Nephron progenitor cell (in vitro differentiated cells): ENCODE measurements around the gene PIP5KL1.

Experiments used
- DNase-seq: peaks from one replicate; pipeline ENCODE4 v3.0.0; 2021
- H3K27ac Mint-ChIP-seq: 2 replicates; pipeline ENCODE4 v1.8.0; 2021; ENCODE audit warnings: mild to moderate bottlenecking, moderate library complexity, mixed read lengths
- H3K27me3 Mint-ChIP-seq: 2 replicates; pipeline ENCODE4 v1.8.0; 2021; ENCODE audit warnings: mild to moderate bottlenecking, low read depth, mixed read lengths; ENCODE audit not compliant: poor library complexity
- H3K36me3 Mint-ChIP-seq: 2 replicates; pipeline ENCODE4 v1.8.0; 2021; ENCODE audit warnings: low read depth, mixed read lengths
- H3K4me1 Mint-ChIP-seq: 2 replicates; pipeline ENCODE4 v1.8.0; 2021; ENCODE audit warnings: mixed read lengths
- H3K4me3 Mint-ChIP-seq: 2 replicates; pipeline ENCODE4 v1.8.0; 2021; ENCODE audit warnings: mild to moderate bottlenecking, moderate library complexity, mixed read lengths
- H3K9me3 Mint-ChIP-seq: 2 replicates; pipeline ENCODE4 v1.8.0; 2021; ENCODE audit warnings: mild to moderate bottlenecking, moderate library complexity, mixed read lengths
- CTCF ChIP-seq: fragments of 200-600 bp; sonication (generic); IDR thresholded peaks from 2 replicates; pipeline ENCODE4 v1.5.0; 2021; ENCODE audit warnings: antibody characterized with exemption

Gene PIP5KL1

GRCh38 chr9:127977009-127977883 lies 46.7 kb upstream of the PIP5KL1 start:
- no peak overlapping the region for H3K27ac Mint-ChIP-seq
- H3K9me3 Mint-ChIP-seq: no peaks in the 10 kb centered on the region
- H3K27me3 Mint-ChIP-seq: no peaks in the 10 kb centered on the region
- TF ChIP-seq CTCF: no peak
- H3K4me1 Mint-ChIP-seq: peaks cover 82% of the 10 kb centered on the region
- no peaks in the 10 kb centered on the region for H3K36me3 Mint-ChIP-seq
- no peak for DNase-seq
- peak overlapping the region; percentile 73 for H3K4me3 Mint-ChIP-seq

- H3K36me3 Mint-ChIP-seq: no peaks in the 10 kb centered on the region
- H3K27me3 Mint-ChIP-seq: no peaks in the 10 kb centered on the region
- H3K9me3 Mint-ChIP-seq: no peaks in the 10 kb centered on the region
Measured at GRCh38 chr9:127976498-127976897, 45.9 kb upstream of the PIP5KL1 start.

GRCh38 chr9:127975376-127976315 lies 45.1 kb upstream of the PIP5KL1 start:
- H3K4me3 Mint-ChIP-seq: no peak overlapping the region
- no peak overlapping the region for H3K27ac Mint-ChIP-seq
- DNase-seq: no peak
- H3K9me3 Mint-ChIP-seq: no peaks in the 10 kb centered on the region
- no peaks in the 10 kb centered on the region for H3K36me3 Mint-ChIP-seq
- no peaks in the 10 kb centered on the region for H3K27me3 Mint-ChIP-seq
- peaks cover 85% of the 10 kb centered on the region for H3K4me1 Mint-ChIP-seq
- TF ChIP-seq CTCF: no peak

More at GRCh38 chr9:127976498-127976897, 45.9 kb upstream of the PIP5KL1 start:
- Mint-ChIP-seq H3K4me3 (no peak overlapping the region), H3K4me1 (peaks cover 82% of the 10 kb centered on the region), H3K27ac (no peak overlapping the region)
- no peak for TF ChIP-seq CTCF
- DNase-seq: no peak

- Mint-ChIP-seq H3K4me1 (peaks cover 91% of the 10 kb centered on the region), H3K9me3 (no peaks in the 10 kb centered on the region), H3K27ac (no peak overlapping the region), H3K36me3 (no peaks in the 10 kb centered on the region), H3K4me3 (no peak overlapping the region), H3K27me3 (no peaks in the 10 kb centered on the region)
- no peak for DNase-seq
- TF ChIP-seq CTCF: no peak
Measured at GRCh38 chr9:127974769-127975261, 44.2 kb upstream of the PIP5KL1 start.

GRCh38 chr9:127974001-127974768 lies 43.6 kb upstream of the PIP5KL1 start:
- H3K4me3 Mint-ChIP-seq: no peak overlapping the region
- H3K27me3 Mint-ChIP-seq: no peaks in the 10 kb centered on the region
- H3K36me3 Mint-ChIP-seq: no peaks in the 10 kb centered on the region
- H3K27ac Mint-ChIP-seq: no peak overlapping the region
- peaks cover 93% of the 10 kb centered on the region for H3K4me1 Mint-ChIP-seq
- no peak for TF ChIP-seq CTCF
- DNase-seq: no peak
- H3K9me3 Mint-ChIP-seq: no peaks in the 10 kb centered on the region
